Measurements from ENCODE around the gene NCOA5.

DNA sequence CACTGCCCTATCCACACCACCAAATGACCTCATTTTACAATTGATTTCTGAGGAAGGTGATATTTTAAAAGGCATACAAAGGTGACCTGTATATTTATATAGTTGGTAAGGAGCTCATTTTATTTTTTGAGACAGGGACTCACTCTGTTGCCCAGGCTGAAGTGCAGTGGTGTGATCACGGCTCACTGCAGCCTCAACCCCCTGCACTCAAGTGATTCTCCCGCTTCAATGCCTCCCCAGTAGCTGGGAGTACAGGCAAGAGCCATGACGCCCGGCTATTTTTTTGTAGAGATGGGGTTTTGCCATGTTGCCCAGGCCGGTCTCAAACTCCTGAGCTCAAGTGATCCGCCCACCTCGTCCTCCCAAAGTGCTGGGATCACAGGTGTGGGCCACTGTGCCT, 13.0 kb downstream of the NCOA5 start:
- no peak for TF ChIP-seq POLR2A (IDR thresholded peaks at IDR 0.05)
- TF ChIP-seq, protein P1, sequence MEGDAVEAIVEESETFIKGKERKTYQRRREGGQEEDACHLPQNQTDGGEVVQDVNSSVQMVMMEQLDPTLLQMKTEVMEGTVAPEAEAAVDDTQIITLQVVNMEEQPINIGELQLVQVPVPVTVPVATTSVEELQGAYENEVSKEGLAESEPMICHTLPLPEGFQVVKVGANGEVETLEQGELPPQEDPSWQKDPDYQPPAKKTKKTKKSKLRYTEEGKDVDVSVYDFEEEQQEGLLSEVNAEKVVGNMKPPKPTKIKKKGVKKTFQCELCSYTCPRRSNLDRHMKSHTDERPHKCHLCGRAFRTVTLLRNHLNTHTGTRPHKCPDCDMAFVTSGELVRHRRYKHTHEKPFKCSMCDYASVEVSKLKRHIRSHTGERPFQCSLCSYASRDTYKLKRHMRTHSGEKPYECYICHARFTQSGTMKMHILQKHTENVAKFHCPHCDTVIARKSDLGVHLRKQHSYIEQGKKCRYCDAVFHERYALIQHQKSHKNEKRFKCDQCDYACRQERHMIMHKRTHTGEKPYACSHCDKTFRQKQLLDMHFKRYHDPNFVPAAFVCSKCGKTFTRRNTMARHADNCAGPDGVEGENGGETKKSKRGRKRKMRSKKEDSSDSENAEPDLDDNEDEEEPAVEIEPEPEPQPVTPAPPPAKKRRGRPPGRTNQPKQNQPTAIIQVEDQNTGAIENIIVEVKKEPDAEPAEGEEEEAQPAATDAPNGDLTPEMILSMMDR (IDR thresholded peaks at IDR 0.05): no peak
- TF ChIP-seq POLR2AphosphoS5 (IDR thresholded peaks at IDR 0.05): no peak
